ENCODE data around the gene CDK5RAP2. TPM values are rescaled to one million over a fixed set of nuclear protein-coding genes. Genes with fewer than 3 reads are reported as not detected.

CDK5RAP2 gene
- total RNA-seq, 2 donors from 2014 or later = 31.9 to 45.8 TPM

DNA sequence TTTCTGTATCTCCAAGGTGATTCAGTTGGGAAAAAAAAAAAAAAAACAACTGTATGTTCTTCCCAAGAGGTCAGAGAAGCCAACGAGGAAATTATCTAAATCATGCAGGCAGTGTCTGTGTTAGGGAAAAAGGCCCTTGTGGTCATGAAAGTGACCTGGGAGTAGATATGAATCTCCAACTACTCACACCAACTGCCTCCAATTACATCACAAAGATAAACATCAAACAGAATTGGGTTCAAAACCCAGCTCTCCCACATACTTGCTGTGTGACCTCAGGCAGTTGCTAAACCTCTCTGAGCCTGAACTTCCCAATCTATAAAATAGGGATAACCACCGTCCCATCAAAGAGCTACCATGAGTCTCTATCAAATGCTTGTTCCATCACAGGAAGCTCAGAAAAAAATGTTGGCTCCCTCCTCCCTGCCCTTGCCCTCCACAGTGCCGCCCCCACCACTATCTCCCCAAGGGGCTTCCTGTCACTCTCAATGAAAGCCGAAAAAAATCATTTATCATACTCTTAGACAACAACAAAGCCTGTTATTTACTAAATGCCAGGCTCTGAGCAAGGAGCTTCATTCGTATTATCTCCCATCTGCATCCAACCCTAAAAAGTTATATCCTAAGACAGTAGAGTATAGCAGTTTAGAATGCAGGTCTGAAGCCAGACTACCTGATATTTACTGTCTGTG lies 42.9 kb downstream of the CDK5RAP2 start:
- intact Hi-C loops (cut with DNase I) = no loop called here
- no peaks in the 10 kb centered on the region for H3K4me1 ChIP-seq
- TF ChIP-seq, protein P1, sequence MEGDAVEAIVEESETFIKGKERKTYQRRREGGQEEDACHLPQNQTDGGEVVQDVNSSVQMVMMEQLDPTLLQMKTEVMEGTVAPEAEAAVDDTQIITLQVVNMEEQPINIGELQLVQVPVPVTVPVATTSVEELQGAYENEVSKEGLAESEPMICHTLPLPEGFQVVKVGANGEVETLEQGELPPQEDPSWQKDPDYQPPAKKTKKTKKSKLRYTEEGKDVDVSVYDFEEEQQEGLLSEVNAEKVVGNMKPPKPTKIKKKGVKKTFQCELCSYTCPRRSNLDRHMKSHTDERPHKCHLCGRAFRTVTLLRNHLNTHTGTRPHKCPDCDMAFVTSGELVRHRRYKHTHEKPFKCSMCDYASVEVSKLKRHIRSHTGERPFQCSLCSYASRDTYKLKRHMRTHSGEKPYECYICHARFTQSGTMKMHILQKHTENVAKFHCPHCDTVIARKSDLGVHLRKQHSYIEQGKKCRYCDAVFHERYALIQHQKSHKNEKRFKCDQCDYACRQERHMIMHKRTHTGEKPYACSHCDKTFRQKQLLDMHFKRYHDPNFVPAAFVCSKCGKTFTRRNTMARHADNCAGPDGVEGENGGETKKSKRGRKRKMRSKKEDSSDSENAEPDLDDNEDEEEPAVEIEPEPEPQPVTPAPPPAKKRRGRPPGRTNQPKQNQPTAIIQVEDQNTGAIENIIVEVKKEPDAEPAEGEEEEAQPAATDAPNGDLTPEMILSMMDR (IDR thresholded peaks at IDR 0.05) = no peak
- no peak for DNase-seq
- no peak overlapping the region for H3K9ac ChIP-seq (ENCODE audit: low read depth in 2 of 2, low read length in 2 of 2)
- peaks cover 4% of the 10 kb centered on the region for H3K36me3 ChIP-seq
- H3K4me3 ChIP-seq = no peak overlapping the region
- no peaks in the 10 kb centered on the region for H3K9me3 ChIP-seq
- H3K27me3 ChIP-seq = no peaks in the 10 kb centered on the region
- H3K27ac ChIP-seq = no peak overlapping the region

DNA sequence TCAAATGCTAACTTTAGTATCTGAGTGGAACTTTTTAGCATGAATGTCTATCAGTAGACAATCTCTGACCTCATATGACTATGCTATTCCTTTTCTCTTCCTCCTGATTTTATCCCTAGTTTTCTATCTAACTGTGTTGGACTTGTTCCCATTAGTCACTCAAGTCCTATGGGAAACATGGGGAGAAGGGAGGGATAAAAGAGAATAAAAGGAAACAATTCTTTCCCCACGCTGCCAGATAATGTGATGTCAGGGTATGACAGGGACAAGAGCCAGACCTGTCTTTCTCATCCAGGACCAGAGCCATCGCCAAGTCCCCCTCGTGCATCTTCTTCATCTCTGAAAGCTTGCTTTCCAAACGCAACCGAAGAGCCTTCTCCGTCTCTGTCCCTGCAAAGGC lies 43.9 kb downstream of the CDK5RAP2 start:
- peaks cover 4% of the 10 kb centered on the region for H3K36me3 ChIP-seq
- TF ChIP-seq, protein P1 (IDR thresholded peaks at IDR 0.05) = no peak

DNA sequence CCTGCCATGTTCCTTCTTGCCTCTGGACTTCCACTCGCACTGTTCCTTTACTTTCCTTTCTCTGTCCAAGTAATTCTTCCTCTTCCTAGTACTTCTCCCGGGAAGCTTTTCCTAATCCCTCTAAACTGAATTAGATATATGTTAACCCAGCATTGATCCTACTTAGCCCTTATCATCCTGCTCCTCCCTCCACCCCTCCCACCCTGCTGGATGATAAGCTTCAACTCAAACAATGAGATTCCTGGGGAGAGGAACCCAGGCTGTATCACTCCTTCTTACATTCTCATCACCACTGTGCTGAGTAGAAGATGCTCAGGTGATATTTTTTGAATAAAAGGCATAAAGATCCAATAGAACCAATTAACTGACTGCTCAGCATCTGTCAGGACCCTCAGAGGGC lies 45.7 kb downstream of the CDK5RAP2 start:
- intact Hi-C loops (cut with DNase I) = no loop called here
- peaks cover 5% of the 10 kb centered on the region for H3K36me3 ChIP-seq

More for the DNA sequence above, 43.9 kb downstream of the CDK5RAP2 start:
- Histone ChIP-seq H3K9me3 (no peaks in the 10 kb centered on the region), H3K9ac (ENCODE audit: low read depth in 2 of 2, low read length in 2 of 2) (no peak overlapping the region), H3K27ac (no peak overlapping the region), H3K27me3 (no peaks in the 10 kb centered on the region), H3K4me3 (no peak overlapping the region), H3K4me1 (no peaks in the 10 kb centered on the region)
- no peak for DNase-seq
- intact Hi-C loops (cut with DNase I) = no loop called here

DNA sequence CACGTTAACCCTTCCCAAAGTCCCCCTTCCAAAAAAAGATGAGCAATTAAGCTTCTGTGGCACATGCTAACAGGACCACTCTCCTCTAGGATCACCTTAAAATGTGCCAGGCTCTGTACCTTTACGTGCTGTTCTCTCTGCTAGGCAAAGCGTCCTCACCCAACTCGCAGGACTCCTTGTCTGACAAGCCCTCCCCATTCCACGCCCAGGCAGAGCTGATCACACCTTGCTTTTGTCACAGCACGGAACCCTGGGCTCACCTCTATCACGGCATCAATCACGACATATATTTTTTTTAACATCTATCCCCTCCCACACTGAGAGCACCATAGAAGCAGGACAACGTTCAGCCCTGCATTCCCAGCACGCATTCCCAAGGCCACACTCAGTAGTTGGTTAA lies 47.1 kb downstream of the CDK5RAP2 start:
- H3K27ac ChIP-seq = no peak overlapping the region
- H3K4me1 ChIP-seq = no peaks in the 10 kb centered on the region
- no peaks in the 10 kb centered on the region for H3K9me3 ChIP-seq
- H3K9ac ChIP-seq (ENCODE audit: low read depth in 2 of 2, low read length in 2 of 2) = no peak overlapping the region
- peaks cover 4% of the 10 kb centered on the region for H3K36me3 ChIP-seq
- no peaks in the 10 kb centered on the region for H3K27me3 ChIP-seq
- DNase-seq = no peak
- intact Hi-C loops (cut with DNase I) = no loop called here
- no peak overlapping the region for H3K4me3 ChIP-seq
- TF ChIP-seq, protein P1 (IDR thresholded peaks at IDR 0.05) = no peak

More for the DNA sequence above, 45.7 kb downstream of the CDK5RAP2 start:
- no peaks in the 10 kb centered on the region for H3K27me3 ChIP-seq
- no peak overlapping the region for H3K27ac ChIP-seq
- no peaks in the 10 kb centered on the region for H3K4me1 ChIP-seq
- no peak for DNase-seq
- no peak overlapping the region for H3K4me3 ChIP-seq
- TF ChIP-seq, protein P1 (IDR thresholded peaks at IDR 0.05) = no peak
- H3K9me3 ChIP-seq = no peaks in the 10 kb centered on the region
- H3K9ac ChIP-seq (ENCODE audit: low read depth in 2 of 2, low read length in 2 of 2) = no peak overlapping the region

DNA sequence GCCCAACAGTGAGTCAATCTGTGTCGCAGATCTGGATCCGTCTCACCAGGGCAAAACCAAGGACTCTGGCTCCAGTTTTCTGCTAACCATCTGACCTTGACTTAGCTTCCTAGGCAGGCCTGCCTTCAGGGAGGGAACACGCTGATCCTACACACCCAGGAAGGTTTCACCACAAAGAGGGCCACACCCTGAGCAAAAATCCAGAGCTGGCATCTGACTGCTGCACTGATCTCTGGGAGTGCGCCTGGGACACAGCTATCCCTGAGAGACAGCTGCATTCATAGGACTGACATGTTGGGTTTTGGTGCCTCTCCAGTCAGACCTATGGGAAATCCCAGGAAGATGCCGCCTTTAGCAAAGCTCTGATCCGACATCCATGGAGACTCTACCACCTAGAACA lies 47.5 kb downstream of the CDK5RAP2 start:
- Histone ChIP-seq H3K4me1 (no peaks in the 10 kb centered on the region), H3K4me3 (no peak overlapping the region), H3K9me3 (no peaks in the 10 kb centered on the region), H3K36me3 (peaks cover 3% of the 10 kb centered on the region), H3K9ac (ENCODE audit: low read depth in 2 of 2, low read length in 2 of 2) (no peak overlapping the region), H3K27ac (no peak overlapping the region), H3K27me3 (no peaks in the 10 kb centered on the region)
- TF ChIP-seq, protein P1 (IDR thresholded peaks at IDR 0.05) = no peak
- DNase-seq = peak; percentile 56
- intact Hi-C loops (cut with DNase I) = no loop called here
